ENCODE measurements around the gene SNAP25. TPM values are rescaled to one million over a fixed set of nuclear protein-coding genes. Genes with fewer than 3 reads are reported as not detected.

Gene SNAP25
- total RNA-seq, 4 donors from 2014 or later = 0.47 to 5.5 (median 2.3) TPM

GRCh38 chr20:10297684-10298240 lies 79.1 kb downstream of the SNAP25 start:
- no peaks in the 10 kb centered on the region for H3K36me3 ChIP-seq
- peaks cover 5% of the 10 kb centered on the region for H3K27me3 ChIP-seq
- H3K4me3 ChIP-seq = no peak overlapping the region
- WGBS, 2 donors (ENCODE audit: low coverage in 1 of 2) = 29 to 50% methylated on average over 1 of the region's 1 CpG
- H3K27ac ChIP-seq = no peak overlapping the region
- H3K4me1 ChIP-seq = no peaks in the 10 kb centered on the region
- TF ChIP-seq POLR2A (IDR thresholded peaks at IDR 0.05) = no peak
- no peak for TF ChIP-seq EP300 (IDR thresholded peaks at IDR 0.05)
- no peak for TF ChIP-seq CTCF (IDR thresholded peaks at IDR 0.05)
- no peak for ATAC-seq
- no peaks in the 10 kb centered on the region for H3K9me3 ChIP-seq

GRCh38 chr20:10300582-10301446 lies 82.2 kb downstream of the SNAP25 start:
- no peak for TF ChIP-seq POLR2AphosphoS5 (IDR thresholded peaks at IDR 0.05)
- TF ChIP-seq CTCF (IDR thresholded peaks at IDR 0.05) = no peak
- TF ChIP-seq EP300 (IDR thresholded peaks at IDR 0.05) = no peak
- TF ChIP-seq POLR2A (IDR thresholded peaks at IDR 0.05) = no peak
- no peaks in the 10 kb centered on the region for H3K4me1 ChIP-seq
- no peaks in the 10 kb centered on the region for H3K36me3 ChIP-seq
- H3K27me3 ChIP-seq = peaks cover 5% of the 10 kb centered on the region
- no peak for ATAC-seq
- no peak overlapping the region for H3K27ac ChIP-seq
- no peaks in the 10 kb centered on the region for H3K9me3 ChIP-seq
- WGBS, 2 donors (ENCODE audit: low coverage in 1 of 2) = 59 to 63% methylated on average over 5 of the region's 5 CpGs
- H3K4me3 ChIP-seq = no peak overlapping the region

- no peak for TF ChIP-seq POLR2AphosphoS5 (IDR thresholded peaks at IDR 0.05)
- no peak for TF ChIP-seq POLR2A (IDR thresholded peaks at IDR 0.05)
- H3K36me3 ChIP-seq = no peaks in the 10 kb centered on the region
- H3K27me3 ChIP-seq = no peaks in the 10 kb centered on the region
- H3K9me3 ChIP-seq = no peaks in the 10 kb centered on the region
- H3K27ac ChIP-seq = no peak overlapping the region
- 34 to 51% methylated on average over 3 of the region's 3 CpGs for WGBS, 2 donors (ENCODE audit: low coverage in 1 of 2)
- no peak for ATAC-seq
- no peak overlapping the region for H3K4me3 ChIP-seq
- H3K4me1 ChIP-seq = no peaks in the 10 kb centered on the region
These were observed 85.2 kb downstream of the SNAP25 start for GRCh38 chr20:10303852-10304251.

- H3K27me3 ChIP-seq = no peaks in the 10 kb centered on the region
- 80 to 92% methylated on average over 3 of the region's 3 CpGs for WGBS, 2 donors (ENCODE audit: low coverage in 1 of 2)
- TF ChIP-seq CTCF (IDR thresholded peaks at IDR 0.05) (no peak), EP300 (IDR thresholded peaks at IDR 0.05) (no peak), POLR2AphosphoS5 (IDR thresholded peaks at IDR 0.05) (no peak), POLR2A (IDR thresholded peaks at IDR 0.05) (no peak)
- H3K4me1 ChIP-seq = no peaks in the 10 kb centered on the region
- no peaks in the 10 kb centered on the region for H3K9me3 ChIP-seq
- no peak overlapping the region for H3K27ac ChIP-seq
- H3K4me3 ChIP-seq = no peak overlapping the region
- H3K36me3 ChIP-seq = no peaks in the 10 kb centered on the region
- ATAC-seq = no peak
These were observed 85.9 kb downstream of the SNAP25 start for GRCh38 chr20:10304471-10305046.

- WGBS, 2 donors (ENCODE audit: low coverage in 1 of 2) = 64 to 70% methylated on average over 3 of the region's 3 CpGs
- Histone ChIP-seq H3K4me1 (no peaks in the 10 kb centered on the region), H3K9me3 (no peaks in the 10 kb centered on the region), H3K4me3 (no peak overlapping the region), H3K27me3 (no peaks in the 10 kb centered on the region), H3K27ac (no peak overlapping the region), H3K36me3 (no peaks in the 10 kb centered on the region)
- no peak for ATAC-seq
- no peak for TF ChIP-seq POLR2A (IDR thresholded peaks at IDR 0.05)
- TF ChIP-seq EP300 (IDR thresholded peaks at IDR 0.05) = no peak
- no peak for TF ChIP-seq CTCF (IDR thresholded peaks at IDR 0.05)
- no peak for TF ChIP-seq POLR2AphosphoS5 (IDR thresholded peaks at IDR 0.05)
These were observed 88.1 kb downstream of the SNAP25 start for GRCh38 chr20:10306440-10307358.
